Adrenal gland (tissue), 5 donors: ENCODE measurements around the gene XYLT2.

Experiments used
- CTCF ChIP-seq, 6 experiments: fragments of 450-650 bp in 4 of 6; fragments of 200-600 bp in 2 of 6; sonication (generic) in 1 of 6; IDR thresholded peaks; 1 replicate in 5 of 6; 2 replicates in 1 of 6; pipeline versions ENCODE4 v1.5.1 to v1.8.0; 2016 to 2021; ENCODE audit warnings: antibody characterized with exemption in 6 of 6, mild to moderate bottlenecking in 2 of 6, moderate library complexity in 1 of 6
- POLR2A ChIP-seq, 2 donors: fragments of 450-650 bp; IDR thresholded peaks; one replicate each; pipeline ENCODE4 v1.6.1; 2017; ENCODE audit warnings: antibody characterized with exemption in 2 of 2, mild to moderate bottlenecking in 2 of 2, moderate library complexity in 1 of 2
- donor health status: DM: no; HTN: no; CAD: no.

DNA sequence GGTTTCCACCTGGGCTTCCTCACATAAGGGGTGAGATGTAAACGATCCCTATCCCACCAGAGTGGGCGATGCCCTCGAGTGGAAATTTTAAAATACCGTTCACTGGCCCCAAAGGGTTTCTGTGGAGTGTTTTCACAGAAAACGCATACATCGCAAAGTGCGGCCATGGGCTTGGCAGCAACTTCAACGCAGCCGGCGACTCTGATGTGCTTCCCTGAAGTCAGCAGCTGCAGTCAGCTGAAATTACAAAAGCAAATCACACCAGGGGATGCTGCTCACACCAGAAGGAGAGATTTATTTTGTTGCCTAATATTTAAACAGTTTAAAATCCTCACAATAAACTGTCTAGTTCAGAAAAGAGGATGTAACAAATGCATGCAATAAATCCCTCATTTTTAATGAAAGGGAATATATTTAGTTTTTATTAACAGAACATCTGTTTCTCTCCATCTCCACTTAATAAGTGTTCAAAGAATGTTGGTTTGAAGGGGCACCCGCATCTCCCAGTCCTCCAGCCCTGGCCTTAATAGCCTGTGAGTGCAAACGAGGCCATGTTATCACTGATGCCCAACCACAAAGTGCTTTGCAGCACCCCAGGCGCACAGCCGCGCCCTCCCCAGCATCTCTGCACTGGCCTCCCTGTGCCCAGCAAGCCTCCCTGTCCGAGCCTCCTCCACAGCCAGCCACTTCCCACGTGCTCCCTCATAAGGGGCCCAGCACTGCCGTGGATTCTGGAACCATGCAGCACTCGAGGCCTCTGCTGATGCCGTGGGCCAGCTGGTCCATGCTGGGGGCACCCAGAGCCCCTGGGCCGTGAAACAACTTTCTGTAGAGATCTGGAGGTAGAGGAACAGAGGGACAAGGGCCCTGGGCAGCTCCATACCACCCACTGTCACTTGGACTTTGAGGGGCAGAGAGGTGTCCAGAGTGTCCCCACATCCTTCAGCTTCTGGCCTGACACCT is 17.3 kb upstream of the XYLT2 start:
- no peak for TF ChIP-seq CTCF (IDR thresholded peaks at IDR 0.05)
- TF ChIP-seq POLR2A (IDR thresholded peaks at IDR 0.05): no peak
